Liver (tissue), 3 donors: ENCODE data around the gene COQ9.

Experiments
- HNF4A ChIP-seq, 2 donors: conservative IDR thresholded peaks; 2 replicates each; pipeline ENCODE4 v1.6.1; 2016; ENCODE audit warnings: antibody characterized with exemption in 2 of 2, mild to moderate bottlenecking in 2 of 2
- JUND ChIP-seq, 2 donors: IDR thresholded peaks; 2 replicates each; pipeline ENCODE4 v1.6.1; 2016; ENCODE audit warnings: antibody characterized with exemption in 2 of 2
- RAD21 ChIP-seq, 2 donors: IDR thresholded peaks; 2 replicates each; pipeline ENCODE4 v1.6.1; 2016; ENCODE audit warnings: antibody characterized with exemption in 2 of 2, mild to moderate bottlenecking in 2 of 2
- RXRA ChIP-seq, 2 donors: IDR thresholded peaks; 2 replicates each; pipeline ENCODE4 v1.6.1; 2017 to 2018; ENCODE audit warnings: antibody characterized with exemption in 2 of 2, mild to moderate bottlenecking in 1 of 2
- SP1 ChIP-seq: IDR thresholded peaks from 2 replicates; pipeline ENCODE4 v1.6.1; 2018; ENCODE audit warnings: antibody characterized with exemption, mild to moderate bottlenecking
- TF ChIP-seq, protein P1 (sequence below): fragments of 150-350 bp; IDR thresholded peaks from 2 replicates; pipeline ENCODE4 v1.5.1; 2017; ENCODE audit warnings: improper control_type of control experiment, low read depth, low read length; ENCODE audit not compliant: missing input control
- donor health status: healthy.
- donor health status: healthy.

DNA sequence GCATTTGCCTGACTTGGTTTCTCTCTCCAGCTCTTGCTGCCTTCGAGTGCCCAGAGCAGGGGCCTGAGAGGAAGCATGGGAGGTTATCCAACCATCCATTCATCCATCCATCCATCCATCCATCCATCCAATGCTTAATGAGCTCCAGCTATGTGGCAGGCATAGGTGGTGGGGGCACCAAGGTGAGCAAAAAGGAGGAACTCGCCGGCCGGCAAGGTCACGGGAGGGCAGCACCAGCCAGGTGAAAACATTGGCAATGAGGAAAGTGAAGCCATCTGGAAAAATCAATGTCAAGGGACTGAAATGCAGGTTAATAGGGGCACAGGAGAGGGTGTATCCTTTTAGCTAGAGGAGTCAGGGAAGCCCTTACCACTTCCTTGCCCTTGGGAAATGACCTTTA is 57.2 kb downstream of the COQ9 start:
- no peak for TF ChIP-seq SP1
- TF ChIP-seq, protein P1, sequence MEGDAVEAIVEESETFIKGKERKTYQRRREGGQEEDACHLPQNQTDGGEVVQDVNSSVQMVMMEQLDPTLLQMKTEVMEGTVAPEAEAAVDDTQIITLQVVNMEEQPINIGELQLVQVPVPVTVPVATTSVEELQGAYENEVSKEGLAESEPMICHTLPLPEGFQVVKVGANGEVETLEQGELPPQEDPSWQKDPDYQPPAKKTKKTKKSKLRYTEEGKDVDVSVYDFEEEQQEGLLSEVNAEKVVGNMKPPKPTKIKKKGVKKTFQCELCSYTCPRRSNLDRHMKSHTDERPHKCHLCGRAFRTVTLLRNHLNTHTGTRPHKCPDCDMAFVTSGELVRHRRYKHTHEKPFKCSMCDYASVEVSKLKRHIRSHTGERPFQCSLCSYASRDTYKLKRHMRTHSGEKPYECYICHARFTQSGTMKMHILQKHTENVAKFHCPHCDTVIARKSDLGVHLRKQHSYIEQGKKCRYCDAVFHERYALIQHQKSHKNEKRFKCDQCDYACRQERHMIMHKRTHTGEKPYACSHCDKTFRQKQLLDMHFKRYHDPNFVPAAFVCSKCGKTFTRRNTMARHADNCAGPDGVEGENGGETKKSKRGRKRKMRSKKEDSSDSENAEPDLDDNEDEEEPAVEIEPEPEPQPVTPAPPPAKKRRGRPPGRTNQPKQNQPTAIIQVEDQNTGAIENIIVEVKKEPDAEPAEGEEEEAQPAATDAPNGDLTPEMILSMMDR: no peak
- no peak for TF ChIP-seq RAD21 (IDR thresholded peaks at IDR 0.05)
- TF ChIP-seq JUND (IDR thresholded peaks at IDR 0.05): no peak
- TF ChIP-seq HNF4A (conservative IDR thresholded peaks at IDR 0.05): no peak
- TF ChIP-seq RXRA (IDR thresholded peaks at IDR 0.05): no peak
